PC-9 (cell line): ENCODE data around the gene PORCN. TPM values are rescaled to one million over a fixed set of nuclear protein-coding genes. Genes with fewer than 3 reads are reported as not detected.

Experiments
- BruUV-seq: library from RNA; stranded (reverse); fragments of 400-500 nt; replicated peaks from 2 replicates; lab custom pipeline; 2021; lab: Mats Ljungman, UMichigan
- CTCF ChIA-PET: fragments of 300-600 bp; sonication (Branson Sonifier 250); formaldehyde crosslinking; loops from one replicate; lab custom pipeline; 2022; ENCODE audit warnings: antibody characterized with exemption; lab: Charles Lee
- POLR2A ChIA-PET: fragments of 300-600 bp; sonication (Branson Sonifier 250); formaldehyde crosslinking; loops from one replicate; lab custom pipeline; 2022; ENCODE audit warnings: antibody characterized with exemption; ENCODE audit not compliant: unreplicated experiment; lab: Charles Lee
- DNase-seq, 2 experiments: peaks; one replicate each; pipeline versions ENCODE4 v3.0.0 to v3.0.0-alpha.2; 2015 to 2022; ENCODE audit warnings: mixed read lengths in 1 of 2
- H2AFZ ChIP-seq: fragments of 200-600 bp; sonication (generic); 2 replicates; pipeline ENCODE4 v1.8.1; 2017; ENCODE audit warnings: antibody characterized with exemption
- H3F3A ChIP-seq: fragments of 200-600 bp; sonication (generic); 2 replicates; pipeline ENCODE4 v1.8.1; 2017; ENCODE audit warnings: antibody characterized with exemption, mild to moderate bottlenecking, low read depth; ENCODE audit not compliant: insufficient read depth
- H3K27ac ChIP-seq: fragments of 200-600 bp; sonication (generic); 2 replicates; pipeline ENCODE4 v1.6.1; 2016; ENCODE audit warnings: mixed run types
- H3K27me3 ChIP-seq: fragments of 200-600 bp; sonication (generic); 2 replicates; pipeline ENCODE4 v1.6.1; 2016; ENCODE audit warnings: low read depth, mixed run types; ENCODE audit not compliant: insufficient read depth
- H3K36me3 ChIP-seq: fragments of 200-600 bp; sonication (generic); 2 replicates; pipeline ENCODE4 v1.6.1; 2016; ENCODE audit warnings: low read depth, mixed run types
- H3K4me1 ChIP-seq: fragments of 200-600 bp; sonication (generic); replicated peaks from 2 replicates; pipeline ENCODE4 v1.6.1; 2016; ENCODE audit warnings: mixed run types; ENCODE audit not compliant: insufficient read depth
- H3K4me2 ChIP-seq: fragments of 200-600 bp; sonication (generic); 2 replicates; pipeline ENCODE4 v1.6.1; 2017; ENCODE audit warnings: mixed run types
- H3K4me3 ChIP-seq: fragments of 200-600 bp; sonication (generic); 2 replicates; pipeline ENCODE4 v1.6.1; 2016; ENCODE audit warnings: mixed run types
- H3K79me2 ChIP-seq: fragments of 200-600 bp; sonication (generic); 2 replicates; pipeline ENCODE4 v1.6.1; 2017; ENCODE audit warnings: low read depth, mixed run types
- H3K9me2 ChIP-seq: fragments of 200-600 bp; sonication (generic); 2 replicates; pipeline ENCODE4 v1.8.1; 2017; ENCODE audit warnings: mild to moderate bottlenecking; ENCODE audit not compliant: insufficient read depth
- H3K9me3 ChIP-seq: fragments of 200-600 bp; sonication (generic); 2 replicates; pipeline ENCODE4 v1.8.1; 2016; ENCODE audit warnings: low read depth; ENCODE audit not compliant: insufficient read depth
- H4K20me1 ChIP-seq: fragments of 200-600 bp; sonication (generic); 2 replicates; pipeline ENCODE4 v1.8.1; 2017; ENCODE audit not compliant: insufficient read depth
- EZH2 ChIP-seq: fragments of 200-600 bp; sonication (generic); IDR thresholded peaks from 2 replicates; pipeline ENCODE4 v1.8.0; 2017; ENCODE audit warnings: antibody characterized with exemption, low read depth
- intact Hi-C: fragments of 100-400 bp; cut with micrococcal nuclease; formaldehyde crosslinking; loops from one replicate; pipeline ENCODE4 v1.10.0; 2022; ENCODE audit not compliant: unreplicated experiment
- total RNA-seq: library from RNA; stranded (reverse); gene quantifications from 2 replicates; pipeline ENCODE4 v1.2.3, GENCODE V29; 2021
- TF ChIP-seq, protein P1 (sequence below): fragments of 200-600 bp; sonication (generic); conservative IDR thresholded peaks from 2 replicates; pipeline ENCODE4 v1.6.1; 2017; ENCODE audit warnings: mixed run types, antibody characterized with exemption, mild to moderate bottlenecking, moderate library complexity

The PORCN gene
- total RNA-seq, 1 experiment from 2014 or later: 11.9 TPM

DNA sequence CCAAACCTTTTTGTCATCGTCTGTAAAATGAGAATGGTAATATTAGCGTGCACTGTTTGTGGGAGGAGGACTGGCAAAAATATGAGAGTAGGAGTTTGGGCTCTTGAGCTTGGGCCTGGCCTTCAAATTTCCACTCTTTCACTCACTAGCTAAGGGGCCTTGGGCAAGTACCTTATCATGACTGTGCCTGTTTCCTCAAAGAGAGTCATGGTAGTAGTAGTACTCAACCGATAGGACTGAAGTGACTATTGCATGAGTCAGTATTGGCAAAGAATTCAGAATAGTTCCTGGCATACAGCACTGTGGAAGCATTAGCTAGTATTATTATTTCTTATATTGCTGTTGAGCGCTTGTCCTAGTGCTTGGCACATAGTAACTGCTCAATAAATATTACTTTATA lies 49.5 kb downstream of the PORCN start:
- no peaks in the 10 kb centered on the region for H3K79me2 ChIP-seq
- no peak overlapping the region for H2AFZ ChIP-seq
- no peaks in the 10 kb centered on the region for H3K4me1 ChIP-seq
- H3K9me2 ChIP-seq: no peaks in the 10 kb centered on the region
- no peaks in the 10 kb centered on the region for H3K27me3 ChIP-seq
- no peak overlapping the region for H3K4me3 ChIP-seq
- H3K27ac ChIP-seq: no peak overlapping the region
- DNase-seq: no peak
- no peaks in the 10 kb centered on the region for H4K20me1 ChIP-seq
- CTCF ChIA-PET: no interaction called here
- no peak overlapping the region for H3K4me2 ChIP-seq
- no peaks in the 10 kb centered on the region for H3K9me3 ChIP-seq
- no peaks in the 10 kb centered on the region for H3K36me3 ChIP-seq
- no peaks in the 10 kb centered on the region for H3F3A ChIP-seq
- no TSS peak for BruUV-seq
- TF ChIP-seq EZH2: no peak
- TF ChIP-seq, protein P1, sequence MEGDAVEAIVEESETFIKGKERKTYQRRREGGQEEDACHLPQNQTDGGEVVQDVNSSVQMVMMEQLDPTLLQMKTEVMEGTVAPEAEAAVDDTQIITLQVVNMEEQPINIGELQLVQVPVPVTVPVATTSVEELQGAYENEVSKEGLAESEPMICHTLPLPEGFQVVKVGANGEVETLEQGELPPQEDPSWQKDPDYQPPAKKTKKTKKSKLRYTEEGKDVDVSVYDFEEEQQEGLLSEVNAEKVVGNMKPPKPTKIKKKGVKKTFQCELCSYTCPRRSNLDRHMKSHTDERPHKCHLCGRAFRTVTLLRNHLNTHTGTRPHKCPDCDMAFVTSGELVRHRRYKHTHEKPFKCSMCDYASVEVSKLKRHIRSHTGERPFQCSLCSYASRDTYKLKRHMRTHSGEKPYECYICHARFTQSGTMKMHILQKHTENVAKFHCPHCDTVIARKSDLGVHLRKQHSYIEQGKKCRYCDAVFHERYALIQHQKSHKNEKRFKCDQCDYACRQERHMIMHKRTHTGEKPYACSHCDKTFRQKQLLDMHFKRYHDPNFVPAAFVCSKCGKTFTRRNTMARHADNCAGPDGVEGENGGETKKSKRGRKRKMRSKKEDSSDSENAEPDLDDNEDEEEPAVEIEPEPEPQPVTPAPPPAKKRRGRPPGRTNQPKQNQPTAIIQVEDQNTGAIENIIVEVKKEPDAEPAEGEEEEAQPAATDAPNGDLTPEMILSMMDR: no peak
- POLR2A ChIA-PET: no interaction called here
- intact Hi-C loops: no loop called here

GRCh38 chrX:48559636-48560035 lies 50.8 kb downstream of the PORCN start:
- no peak for DNase-seq
- H3K4me2 ChIP-seq: no peak overlapping the region
- H3K79me2 ChIP-seq: no peaks in the 10 kb centered on the region
- ChIA-PET POLR2A (no interaction called here), CTCF (interaction anchor here (0.5 kb wide), 1 partner anchor 455 kb away, joined by 6 read pairs; no protein-coding TSS in a partner anchor)
- H3K9me2 ChIP-seq: no peaks in the 10 kb centered on the region
- no peaks in the 10 kb centered on the region for H3K27me3 ChIP-seq
- H3K4me1 ChIP-seq: no peaks in the 10 kb centered on the region
- H4K20me1 ChIP-seq: no peaks in the 10 kb centered on the region
- no peaks in the 10 kb centered on the region for H3K36me3 ChIP-seq
- no peak overlapping the region for H3K4me3 ChIP-seq
- H3K9me3 ChIP-seq: no peaks in the 10 kb centered on the region
- H2AFZ ChIP-seq: no peak overlapping the region
- H3F3A ChIP-seq: no peaks in the 10 kb centered on the region
- BruUV-seq: no TSS peak
- intact Hi-C loops: no loop called here
- no peak for TF ChIP-seq EZH2
- TF ChIP-seq, protein P1: no peak
- no peak overlapping the region for H3K27ac ChIP-seq

- Histone ChIP-seq H3K27me3 (no peaks in the 10 kb centered on the region), H3K27ac (no peak overlapping the region), H3K36me3 (no peaks in the 10 kb centered on the region), H3K79me2 (no peaks in the 10 kb centered on the region), H3F3A (no peaks in the 10 kb centered on the region), H4K20me1 (no peaks in the 10 kb centered on the region), H3K9me3 (no peaks in the 10 kb centered on the region), H3K4me2 (no peak overlapping the region), H3K9me2 (no peaks in the 10 kb centered on the region), H3K4me1 (no peaks in the 10 kb centered on the region), H3K4me3 (no peak overlapping the region), H2AFZ (no peak overlapping the region)
- no peak for TF ChIP-seq EZH2
- TF ChIP-seq, protein P1: no peak
- no TSS peak for BruUV-seq
- ChIA-PET CTCF (no interaction called here), POLR2A (no interaction called here)
- intact Hi-C loops: no loop called here
- no peak for DNase-seq
These were observed 51.3 kb downstream of the PORCN start for GRCh38 chrX:48560056-48560455.
